ENCODE data around the gene MACROD2. TPM values are rescaled to one million over a fixed set of nuclear protein-coding genes. Genes with fewer than 3 reads are reported as not detected.
A peak's percentile ranks its signal among the peaks of the same experiment; 100 is the strongest.

MACROD2 gene
- total RNA-seq, 1 donor from 2014 or later = 78.2 TPM

GRCh38 chr20:14948416-14948815 lies 953.1 kb downstream of the MACROD2 start:
- intact Hi-C loops (cut with DNase I) = no loop called here
- DNase-seq (no peak), ATAC-seq (peak; percentile 39)
- no peaks in the 10 kb centered on the region for H3K4me1 ChIP-seq
- H3K4me3 ChIP-seq = no peak overlapping the region
- H3K27me3 ChIP-seq = no peaks in the 10 kb centered on the region
- no peak overlapping the region for H3K27ac ChIP-seq
- TF ChIP-seq CTCF (IDR thresholded peaks at IDR 0.05) = no peak
- H3K36me3 ChIP-seq = no peaks in the 10 kb centered on the region
- H3K9me3 ChIP-seq = no peaks in the 10 kb centered on the region

GRCh38 chr20:14950633-14951032 lies 955.3 kb downstream of the MACROD2 start:
- Histone ChIP-seq H3K27me3 (no peaks in the 10 kb centered on the region), H3K4me1 (no peaks in the 10 kb centered on the region), H3K27ac (no peak overlapping the region), H3K4me3 (no peak overlapping the region), H3K36me3 (no peaks in the 10 kb centered on the region), H3K9me3 (no peaks in the 10 kb centered on the region)
- ATAC-seq (no peak), DNase-seq (no peak)
- no peak for TF ChIP-seq CTCF (IDR thresholded peaks at IDR 0.05)
- intact Hi-C loops (cut with DNase I) = no loop called here

GRCh38 chr20:14951105-14951504 lies 955.8 kb downstream of the MACROD2 start:
- no peak for ATAC-seq
- intact Hi-C loops (cut with DNase I) = no loop called here
- H3K9me3 ChIP-seq = no peaks in the 10 kb centered on the region
- no peaks in the 10 kb centered on the region for H3K4me1 ChIP-seq
- H3K27me3 ChIP-seq = no peaks in the 10 kb centered on the region
- TF ChIP-seq CTCF (IDR thresholded peaks at IDR 0.05) = no peak
- H3K36me3 ChIP-seq = no peaks in the 10 kb centered on the region
- H3K4me3 ChIP-seq = no peak overlapping the region
- no peak for DNase-seq
- H3K27ac ChIP-seq = no peak overlapping the region

GRCh38 chr20:14951707-14952418 lies 956.5 kb downstream of the MACROD2 start:
- ATAC-seq (no peak), DNase-seq (no peak)
- H3K27ac ChIP-seq = no peak overlapping the region
- no peaks in the 10 kb centered on the region for H3K4me1 ChIP-seq
- H3K27me3 ChIP-seq = no peaks in the 10 kb centered on the region
- H3K36me3 ChIP-seq = no peaks in the 10 kb centered on the region
- no peak overlapping the region for H3K4me3 ChIP-seq
- H3K9me3 ChIP-seq = no peaks in the 10 kb centered on the region
- no peak for TF ChIP-seq CTCF (IDR thresholded peaks at IDR 0.05)
- intact Hi-C loops (cut with DNase I) = no loop called here

GRCh38 chr20:14953736-14954135 lies 958.4 kb downstream of the MACROD2 start:
- TF ChIP-seq CTCF (IDR thresholded peaks at IDR 0.05) = no peak
- Histone ChIP-seq H3K4me3 (no peak overlapping the region), H3K27me3 (no peaks in the 10 kb centered on the region), H3K27ac (no peak overlapping the region), H3K9me3 (no peaks in the 10 kb centered on the region), H3K36me3 (no peaks in the 10 kb centered on the region), H3K4me1 (no peaks in the 10 kb centered on the region)
- ATAC-seq (no peak), DNase-seq (no peak)
- intact Hi-C loops (cut with DNase I) = no loop called here

GRCh38 chr20:14955399-14955798 lies 960.1 kb downstream of the MACROD2 start:
- ATAC-seq (no peak), DNase-seq (no peak)
- intact Hi-C loops (cut with DNase I) = no loop called here
- TF ChIP-seq CTCF (IDR thresholded peaks at IDR 0.05) = no peak
- H3K27ac ChIP-seq = no peak overlapping the region
- no peaks in the 10 kb centered on the region for H3K9me3 ChIP-seq
- no peak overlapping the region for H3K4me3 ChIP-seq
- no peaks in the 10 kb centered on the region for H3K4me1 ChIP-seq
- H3K27me3 ChIP-seq = no peaks in the 10 kb centered on the region
- H3K36me3 ChIP-seq = no peaks in the 10 kb centered on the region

Measured in upper lobe of right lung (tissue), 1 donor.